A549 treated with RU486 at 1 μM for 4 hours (cell line): ENCODE measurements around the gene OGFOD2. TPM values are rescaled to one million over a fixed set of nuclear protein-coding genes. Genes with fewer than 3 reads are reported as not detected.

ENCODE experiments used
- total RNA-seq: library from RNA; stranded (reverse); fragments of 200-300 nt; extraction: Qiagen RNA extraction; gene quantifications from 5 replicates; pipeline ENCODE4 v1.2.3, GENCODE V29; 2022; ENCODE audit warnings: low read depth

The OGFOD2 gene
- 13.1 to 20.4 TPM (median 16.2 TPM) in 5 replicates for total RNA-seq

GRCh38 chr12:122974892-122975789 lies at the start of gene OGFOD2:
Gene OGFOD2, plus strand, starts transcription at chr12:122975244. Its CDS starts 8 bp downstream, at chr12:122975252.

GRCh38 chr12:122965851-122966742 lies 8.9 kb upstream of the OGFOD2 start, which contains the start of gene ABCB9:
Gene ABCB9, minus strand, starts transcription at chr12:122966463. Its CDS starts 6,228 bp downstream, at chr12:122960235.

GRCh38 chr12:122980183-122981035 lies 5.4 kb downstream of the OGFOD2 start, which contains the start of gene ARL6IP4:
Gene ARL6IP4, plus strand, starts transcription at chr12:122980681. Its CDS starts 459 bp downstream, at chr12:122981140.

Other genes with a start within 250 kb of the OGFOD2 start
- gene HCAR1, start 244.4 kb upstream of the OGFOD2 start, total RNA-seq: 0.03 to 0.09 TPM (median 0.07 TPM) in 5 replicates
- 54.7 to 67.4 TPM (median 59.6 TPM) in 5 replicates for gene DENR, start 222.4 kb upstream of the OGFOD2 start, total RNA-seq
- gene CCDC62, start 200.7 kb upstream of the OGFOD2 start, total RNA-seq: 0.07 to 0.10 TPM (median 0.09 TPM) in 3 of 5 replicates, not detected in the others
- 10.0 to 15.9 TPM (median 12.9 TPM) in 5 replicates for gene HIP1R, start 139.8 kb upstream of the OGFOD2 start, total RNA-seq
- 31.2 to 35.5 TPM (median 31.9 TPM) in 5 replicates for gene VPS37B, start 79.1 kb upstream of the OGFOD2 start, total RNA-seq
- gene ABCB9, start 8.8 kb upstream of the OGFOD2 start, total RNA-seq: 7.2 to 9.3 TPM (median 8.8 TPM) in 5 replicates
- gene ARL6IP4, start 5.4 kb downstream of the OGFOD2 start, total RNA-seq: 222 to 261 TPM (median 251 TPM) in 5 replicates
- 11.7 to 20.3 TPM (median 16.9 TPM) in 5 replicates for gene PITPNM2, start 175.8 kb downstream of the OGFOD2 start, total RNA-seq